Naive thymus-derived CD4-positive, alpha-beta T cell (primary cell): ENCODE data around the gene HDAC4. TPM values are rescaled to one million over a fixed set of nuclear protein-coding genes. Genes with fewer than 3 reads are reported as not detected.

Experiments used
- ATAC-seq: fragments of 150-1000 bp; cut with Tn5 transposase; 2 replicates; pipeline ENCODE4 v1.10.0; 2021; ENCODE audit warnings: mild to moderate bottlenecking, moderate library complexity
- CTCF ChIA-PET: fragments of 350-600 bp; sonication (Branson Sonifier 250); formaldehyde crosslinking; loops from one replicate; lab custom pipeline; 2021; ENCODE audit warnings: antibody characterized with exemption; lab: Charles Lee
- POLR2A ChIA-PET: fragments of 350-600 bp; sonication (Branson Sonifier 250); formaldehyde crosslinking; loops from one replicate; lab custom pipeline; 2021; ENCODE audit warnings: antibody characterized with exemption, inconsistent platforms; lab: Charles Lee
- DNase-seq, 9 donors: peaks; one replicate each; pipeline versions ENCODE4 v3.0.0 to v3.0.0-alpha.2; 2020 to 2022; ENCODE audit warnings: mixed read lengths in 1 of 9
- H3K27ac ChIP-seq: one replicate; pipeline ENCODE4 v1.7.0; 2013; ENCODE audit warnings: mild to moderate bottlenecking, low read depth, low read length, moderate library complexity
- H3K27me3 ChIP-seq, 2 donors: one replicate each; pipeline ENCODE4 v1.7.0; 2013; ENCODE audit warnings: low read length in 2 of 2, mild to moderate bottlenecking in 2 of 2, moderate library complexity in 2 of 2; ENCODE audit not compliant: control insufficient read depth in 2 of 2, insufficient read depth in 2 of 2
- H3K36me3 ChIP-seq, 3 experiments: 1 replicate in 2 of 3; 2 replicates in 1 of 3; pipeline ENCODE4 v1.7.0; 2013; ENCODE audit warnings: low read length in 3 of 3, mild to moderate bottlenecking in 3 of 3, moderate library complexity in 1 of 3; ENCODE audit not compliant: insufficient read depth in 3 of 3, control insufficient read depth in 2 of 3
- H3K4me1 ChIP-seq, 2 donors: one replicate each; pipeline ENCODE4 v1.7.0; 2013; ENCODE audit warnings: low read length in 2 of 2, mild to moderate bottlenecking in 2 of 2, moderate library complexity in 1 of 2; ENCODE audit not compliant: control insufficient read depth in 2 of 2, insufficient read depth in 2 of 2
- H3K4me3 ChIP-seq: 2 replicates; pipeline ENCODE4 v1.7.0; 2013; ENCODE audit warnings: mild to moderate bottlenecking, low read length
- H3K9me3 ChIP-seq, 3 experiments: 1 replicate in 2 of 3; 2 replicates in 1 of 3; pipeline ENCODE4 v1.7.0; 2013; ENCODE audit warnings: low read length in 3 of 3; ENCODE audit not compliant: control insufficient read depth in 2 of 3
- H3K27ac Mint-ChIP-seq, 9 donors: one replicate each; pipeline ENCODE4 v1.8.0; 2020 to 2022; ENCODE audit warnings: mixed read lengths in 9 of 9, mild to moderate bottlenecking in 8 of 9, moderate library complexity in 5 of 9, inconsistent platforms in 2 of 9
- H3K27me3 Mint-ChIP-seq, 5 donors: one replicate each; pipeline ENCODE4 v1.8.0; 2021 to 2022; ENCODE audit warnings: mixed read lengths in 5 of 5, mild to moderate bottlenecking in 1 of 5
- H3K36me3 Mint-ChIP-seq, 5 donors: one replicate each; pipeline ENCODE4 v1.8.0; 2020 to 2022; ENCODE audit warnings: mixed read lengths in 5 of 5, mild to moderate bottlenecking in 3 of 5, inconsistent platforms in 1 of 5
- H3K4me1 Mint-ChIP-seq, 7 donors: one replicate each; pipeline ENCODE4 v1.8.0; 2020 to 2022; ENCODE audit warnings: mixed read lengths in 7 of 7, mild to moderate bottlenecking in 3 of 7, inconsistent platforms in 1 of 7
- H3K4me3 Mint-ChIP-seq, 10 donors: one replicate each; pipeline ENCODE4 v1.8.0; 2020 to 2022; ENCODE audit warnings: mild to moderate bottlenecking in 10 of 10, mixed read lengths in 10 of 10, moderate library complexity in 6 of 10, inconsistent platforms in 2 of 10
- H3K9me3 Mint-ChIP-seq, 11 donors: one replicate each; pipeline ENCODE4 v1.8.0; 2020 to 2022; ENCODE audit warnings: mixed read lengths in 11 of 11, mild to moderate bottlenecking in 4 of 11, inconsistent platforms in 1 of 11, moderate library complexity in 1 of 11
- intact Hi-C, 2 donors: fragments of 100-400 bp; cut with micrococcal nuclease; formaldehyde crosslinking; loops; one replicate each; pipeline ENCODE4 v1.15.1; 2023
- polyA plus RNA-seq, 2 donors: library from polyadenylated mRNA; unstranded; fragments of 300-500 nt; fragmentation: Illumina TruSeq; gene quantifications; one replicate each; pipeline ENCODE4 v1.2.3, GENCODE V29; 2021
- total RNA-seq, 6 experiments: library from RNA in 5 of 6; stranded (reverse) in 5 of 6; gene quantifications; 1 replicate in 5 of 6; 2 replicates in 1 of 6; pipeline ENCODE4 v1.2.3 and lab custom pipeline; 2021 to 2026

HDAC4 gene
- total and polyA plus RNA-seq, 7 experiments from 2014 or later: 7.4 to 101 (median 55.3) TPM

DNA sequence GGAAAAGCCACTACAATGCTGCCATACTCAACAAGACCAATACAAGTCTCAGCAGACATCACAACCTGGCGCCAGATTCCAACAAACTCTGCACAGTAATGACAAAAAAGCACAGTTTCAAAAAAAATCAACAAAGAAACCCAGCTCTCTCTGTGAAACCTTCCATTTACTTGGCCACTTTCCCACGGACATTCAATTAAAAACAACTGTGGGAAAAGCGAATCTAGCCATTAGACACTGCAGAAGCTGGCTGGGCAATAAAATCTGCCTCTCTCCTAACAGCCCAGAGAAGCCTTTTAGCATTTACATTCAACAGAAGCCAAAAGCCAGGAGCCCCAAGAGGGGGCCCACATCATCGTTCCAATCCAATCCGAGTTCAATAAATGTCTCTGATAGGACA lies 128.9 kb downstream of the HDAC4 start:
- Mint-ChIP-seq H3K4me3 (no peak overlapping the region), H3K4me1 (peaks cover 68 to 98% (median 90%) of the 10 kb centered on the region in 7 donors), H3K9me3 (peaks cover 0 to 2% (median 0%) of the 10 kb centered on the region in 11 donors), H3K27ac (peak overlapping the region in 3 of 9 donors; percentile 1 to 28 (median 25)), H3K36me3 (peaks cover 0 to 34% (median 3%) of the 10 kb centered on the region in 5 donors), H3K27me3 (peaks cover 0 to 4% (median 0%) of the 10 kb centered on the region in 5 donors)
- peaks cover 42 to 65% of the 10 kb centered on the region in 2 donors for H3K4me1 ChIP-seq
- ChIA-PET CTCF (interaction anchor here (1.3 to 10.0 kb wide), 2 partner anchors 21 to 24 kb away, joined by 3 to 100 read pairs; no protein-coding TSS in a partner anchor), POLR2A (interaction anchor here (0.7 to 22.2 kb wide), 2 partner anchors 9 to 21 kb away, joined by 3 to 362 read pairs; no protein-coding TSS in a partner anchor)
- DNase-seq (no peak), ATAC-seq (no peak)
- H3K27ac ChIP-seq: no peak overlapping the region
- H3K4me3 ChIP-seq: no peak overlapping the region
- intact Hi-C loops: no loop called here
- no peaks in the 10 kb centered on the region for H3K27me3 ChIP-seq
- no peaks in the 10 kb centered on the region for H3K36me3 ChIP-seq
- no peaks in the 10 kb centered on the region for H3K9me3 ChIP-seq

DNA sequence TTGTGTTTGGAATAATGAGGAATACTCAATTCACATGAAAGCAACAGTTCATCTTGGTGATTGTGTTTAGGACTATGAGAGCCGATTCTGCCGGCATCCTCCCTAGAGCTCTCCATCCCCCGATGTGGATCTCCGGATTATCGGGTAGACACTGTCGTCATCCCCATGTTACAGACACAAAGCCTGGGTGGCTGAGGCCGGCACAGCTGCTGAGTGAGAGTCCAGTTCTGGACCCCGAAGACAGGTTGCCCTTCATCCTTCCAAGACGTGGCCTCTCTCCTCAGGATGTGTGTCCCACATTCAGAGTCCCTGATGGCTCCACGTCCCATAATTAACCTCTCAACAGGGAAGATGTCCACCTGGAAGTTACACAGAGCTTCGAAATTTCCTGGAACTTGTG lies 129.3 kb downstream of the HDAC4 start:
- DNase-seq (peak in 1 of 9 donors; percentile 2), ATAC-seq (no peak)
- Mint-ChIP-seq H3K9me3 (peaks cover 0 to 2% (median 0%) of the 10 kb centered on the region in 11 donors), H3K4me1 (peaks cover 68 to 98% (median 92%) of the 10 kb centered on the region in 7 donors), H3K27me3 (peaks cover 0 to 4% (median 0%) of the 10 kb centered on the region in 5 donors), H3K36me3 (peaks cover 0 to 37% (median 3%) of the 10 kb centered on the region in 5 donors), H3K27ac (peak overlapping the region in 2 of 9 donors; percentile 25 to 28), H3K4me3 (no peak overlapping the region)
- ChIA-PET POLR2A (interaction anchor here (22.2 kb wide), 1 partner anchor 21 kb away, joined by 362 read pairs; no protein-coding TSS in a partner anchor), CTCF (interaction anchor here (10.0 kb wide), 1 partner anchor 24 kb away, joined by 100 read pairs; no protein-coding TSS in a partner anchor)
- no peaks in the 10 kb centered on the region for H3K9me3 ChIP-seq
- intact Hi-C loops: no loop called here
- H3K4me3 ChIP-seq: no peak overlapping the region
- H3K27ac ChIP-seq: no peak overlapping the region
- no peaks in the 10 kb centered on the region for H3K27me3 ChIP-seq
- peaks cover 43 to 69% of the 10 kb centered on the region in 2 donors for H3K4me1 ChIP-seq
- no peaks in the 10 kb centered on the region for H3K36me3 ChIP-seq

DNA sequence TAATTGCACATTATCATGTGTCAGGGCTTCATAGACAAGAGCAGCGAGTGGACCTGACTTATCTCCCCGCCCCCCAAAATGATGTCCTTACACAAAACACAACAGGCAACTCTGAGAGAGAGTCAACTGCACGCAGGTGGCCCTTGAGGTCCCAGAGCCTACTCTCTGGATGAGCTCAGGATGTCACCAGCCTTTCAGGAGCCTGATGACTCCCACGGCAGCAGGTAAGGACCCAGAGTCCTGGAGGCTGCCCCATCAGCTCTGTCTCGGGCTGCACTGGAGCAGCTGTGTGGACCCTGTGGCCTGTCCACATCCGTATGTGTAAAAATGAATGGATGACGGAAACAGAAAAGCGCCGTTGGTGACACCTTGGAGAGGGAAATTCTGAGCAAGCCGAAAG lies 130.9 kb downstream of the HDAC4 start:
- ChIA-PET CTCF (interaction anchor here (0.6 to 10.0 kb wide), 3 partner anchors 26 to 128 kb away, joined by 3 to 100 read pairs (median 65); no protein-coding TSS in a partner anchor), POLR2A (interaction anchor here (0.6 to 22.2 kb wide), 5 partner anchors 23 to 131 kb away, joined by 3 to 362 read pairs (median 4); partner anchors contain the start of gene HDAC4)
- Histone ChIP-seq H3K27ac (no peak overlapping the region), H3K4me3 (no peak overlapping the region), H3K27me3 (no peaks in the 10 kb centered on the region), H3K4me1 (peaks cover 50 to 74% of the 10 kb centered on the region in 2 donors), H3K9me3 (no peaks in the 10 kb centered on the region), H3K36me3 (no peaks in the 10 kb centered on the region)
- ATAC-seq (no peak), DNase-seq (peak in 1 of 9 donors; percentile 3)
- intact Hi-C loops: loop anchor here (5.0 to 10.0 kb wide), 7 partner anchors 55 to 1295 kb away; partner anchors contain the start of genes COPS9 (in 1 of the 2), DUSP28 (in 1 of the 2), NDUFA10 (in 1 of the 2) and RNPEPL1 (in 1 of the 2)
- Mint-ChIP-seq H3K27me3 (peaks cover 0 to 4% (median 0%) of the 10 kb centered on the region in 5 donors), H3K36me3 (peaks cover 0 to 35% (median 3%) of the 10 kb centered on the region in 5 donors), H3K9me3 (peaks cover 0 to 2% (median 0%) of the 10 kb centered on the region in 11 donors), H3K4me1 (peaks cover 69 to 98% (median 91%) of the 10 kb centered on the region in 7 donors), H3K4me3 (peak overlapping the region in 4 of 10 donors; percentile 55 to 99 (median 94)), H3K27ac (peak overlapping the region in 3 of 9 donors; percentile 36 to 82 (median 50))

DNA sequence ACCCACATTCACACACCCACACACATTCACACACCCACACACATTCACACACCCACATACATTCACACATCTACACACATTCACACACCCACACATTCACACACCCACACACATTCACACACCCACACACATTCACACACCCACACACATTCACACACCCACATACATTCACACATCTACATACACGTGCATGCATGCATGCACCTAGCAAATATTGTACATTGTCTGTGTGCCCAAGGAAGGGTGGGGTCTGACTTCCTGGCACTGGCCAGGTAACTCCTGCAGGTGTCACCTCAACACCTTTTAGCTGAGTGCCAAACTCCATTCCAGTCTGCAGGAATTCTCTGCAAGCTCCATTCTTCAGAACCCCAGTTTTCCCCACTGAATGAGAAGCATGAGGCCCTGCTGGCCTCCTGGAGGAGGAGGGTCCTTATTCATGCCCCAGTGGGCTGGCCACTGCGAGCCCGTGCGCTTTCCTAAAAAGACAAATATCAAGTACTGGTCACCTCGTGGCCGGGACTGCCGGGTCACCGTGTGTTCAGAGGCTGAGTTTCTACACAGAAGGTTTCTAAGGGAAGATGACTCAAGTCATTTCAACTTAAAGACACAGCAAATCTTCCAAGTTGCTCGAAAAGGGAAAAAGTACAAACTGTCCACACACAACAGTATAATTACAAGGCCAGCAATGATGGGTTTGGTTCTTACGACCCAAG lies 131.5 kb downstream of the HDAC4 start:
- peaks cover 0 to 35% (median 3%) of the 10 kb centered on the region in 5 donors for H3K36me3 Mint-ChIP-seq
- H3K4me1 Mint-ChIP-seq: peaks cover 67 to 98% (median 91%) of the 10 kb centered on the region in 7 donors
- ChIA-PET CTCF (interaction anchor here (0.6 to 10.0 kb wide), 6 partner anchors 14 to 227 kb away, joined by 3 to 100 read pairs (median 4); no protein-coding TSS in a partner anchor), POLR2A (interaction anchor here (0.7 to 22.2 kb wide), 5 partner anchors 23 to 132 kb away, joined by 3 to 362 read pairs (median 4); partner anchors contain the start of gene HDAC4)
- peaks cover 0 to 4% (median 0%) of the 10 kb centered on the region in 5 donors for H3K27me3 Mint-ChIP-seq
- Histone ChIP-seq H3K27me3 (no peaks in the 10 kb centered on the region), H3K4me1 (peaks cover 51 to 74% of the 10 kb centered on the region in 2 donors), H3K9me3 (no peaks in the 10 kb centered on the region), H3K36me3 (no peaks in the 10 kb centered on the region), H3K27ac (no peak overlapping the region), H3K4me3 (no peak overlapping the region)
- peaks cover 0 to 2% (median 0%) of the 10 kb centered on the region in 11 donors for H3K9me3 Mint-ChIP-seq
- peak overlapping the region in 9 of 10 donors; percentile 62 to 99 (median 92) for H3K4me3 Mint-ChIP-seq
- peak overlapping the region in 7 of 9 donors; percentile 1 to 97 (median 65) for H3K27ac Mint-ChIP-seq
- ATAC-seq (no peak), DNase-seq (peak in 1 of 9 donors; percentile 1)
- intact Hi-C loops: loop anchor here (5.0 to 10.0 kb wide), 7 partner anchors 55 to 1295 kb away; partner anchors contain the start of genes COPS9 (in 1 of the 2), DUSP28 (in 1 of the 2), NDUFA10 (in 1 of the 2) and RNPEPL1 (in 1 of the 2)

DNA sequence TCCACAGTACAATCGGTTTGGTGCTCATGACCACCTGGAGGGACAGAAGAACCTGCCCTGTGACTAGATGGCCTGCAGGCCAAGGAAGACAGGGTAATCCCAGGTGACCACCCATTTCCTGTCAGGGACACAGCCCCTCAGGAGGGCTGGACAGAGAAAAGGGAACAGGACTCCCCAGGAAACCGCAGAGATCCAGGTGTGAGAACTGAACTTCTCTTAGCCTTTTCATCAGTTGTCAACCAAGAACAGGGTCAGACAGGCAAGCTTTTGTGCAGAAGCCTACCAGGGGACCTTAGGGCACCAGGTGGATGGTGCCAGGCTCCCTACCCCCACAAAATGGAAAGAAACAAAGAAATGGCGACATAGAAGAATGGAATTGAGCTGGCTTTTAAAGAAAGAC lies 132.3 kb downstream of the HDAC4 start:
- H3K9me3 Mint-ChIP-seq: peaks cover 0 to 2% (median 0%) of the 10 kb centered on the region in 11 donors
- H3K27ac Mint-ChIP-seq: peak overlapping the region in 8 of 9 donors; percentile 9 to 99 (median 98)
- Histone ChIP-seq H3K9me3 (no peaks in the 10 kb centered on the region), H3K4me3 (no peak overlapping the region), H3K27me3 (no peaks in the 10 kb centered on the region), H3K4me1 (peaks cover 55 to 74% of the 10 kb centered on the region in 2 donors), H3K36me3 (no peaks in the 10 kb centered on the region), H3K27ac (no peak overlapping the region)
- CTCF ChIA-PET: interaction anchor here (0.8 to 10.0 kb wide), 11 partner anchors 8 to 226 kb away, joined by 3 to 100 read pairs (median 5); no protein-coding TSS in a partner anchor
- no peak for ATAC-seq
- POLR2A ChIA-PET: interaction anchor here (0.6 to 22.2 kb wide), 3 partner anchors 19 to 112 kb away, joined by 3 to 362 read pairs (median 14); no protein-coding TSS in a partner anchor
- H3K36me3 Mint-ChIP-seq: peaks cover 0 to 35% (median 3%) of the 10 kb centered on the region in 5 donors
- peak overlapping the region; percentile 33 to 99 (median 94) for H3K4me3 Mint-ChIP-seq
- DNase-seq: peak in 1 of 9 donors; percentile 5
- peaks cover 0 to 4% (median 0%) of the 10 kb centered on the region in 5 donors for H3K27me3 Mint-ChIP-seq
- intact Hi-C loops: loop anchor here (5.0 to 10.0 kb wide), 7 partner anchors 54 to 1296 kb away; partner anchors contain the start of genes COPS9 (in 1 of the 2), DUSP28 (in 1 of the 2), NDUFA10 (in 1 of the 2) and RNPEPL1 (in 1 of the 2)
- peaks cover 61 to 98% (median 89%) of the 10 kb centered on the region in 7 donors for H3K4me1 Mint-ChIP-seq
